HG02973 (cell line): Measurements from ENCODE around the gene CDKN1B.

Experiments
- ATAC-seq: cut with Tn5 transposase; IDR thresholded peaks from one replicate; pipeline ENCODE4 v1.9.1; 2021; ENCODE audit warnings: moderate library complexity; ENCODE audit not compliant: unreplicated experiment

Gene CDKN1B

DNA sequence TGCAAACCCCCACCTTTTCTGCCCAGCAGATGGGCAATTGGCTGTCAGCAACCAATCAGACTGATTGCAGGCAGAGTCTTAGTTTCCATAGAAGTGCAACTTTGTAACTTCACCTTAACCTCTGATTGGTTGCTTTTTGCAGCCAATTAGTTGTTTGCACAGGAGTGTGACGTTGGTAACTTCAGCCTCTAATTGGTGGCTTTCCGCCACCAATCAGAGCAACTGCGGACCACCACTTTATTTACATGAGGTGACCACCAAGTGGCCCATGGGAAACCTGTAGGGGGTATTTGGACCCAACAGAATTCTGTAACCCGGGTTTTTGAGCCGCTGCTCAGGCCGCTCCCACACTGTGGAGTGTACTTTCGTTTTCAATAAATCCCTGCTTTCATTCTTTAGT, 32.3 kb downstream of the CDKN1B start:
- ATAC-seq, result no peak

- ATAC-seq, result no peak
Measured at GRCh38 chr12:12755923-12756322, 38.8 kb downstream of the CDKN1B start.

GRCh38 chr12:12757121-12757520, 40.0 kb downstream of the CDKN1B start:
- ATAC-seq, result no peak

- ATAC-seq, result no peak
Measured at GRCh38 chr12:12759234-12759915, 42.2 kb downstream of the CDKN1B start.

DNA sequence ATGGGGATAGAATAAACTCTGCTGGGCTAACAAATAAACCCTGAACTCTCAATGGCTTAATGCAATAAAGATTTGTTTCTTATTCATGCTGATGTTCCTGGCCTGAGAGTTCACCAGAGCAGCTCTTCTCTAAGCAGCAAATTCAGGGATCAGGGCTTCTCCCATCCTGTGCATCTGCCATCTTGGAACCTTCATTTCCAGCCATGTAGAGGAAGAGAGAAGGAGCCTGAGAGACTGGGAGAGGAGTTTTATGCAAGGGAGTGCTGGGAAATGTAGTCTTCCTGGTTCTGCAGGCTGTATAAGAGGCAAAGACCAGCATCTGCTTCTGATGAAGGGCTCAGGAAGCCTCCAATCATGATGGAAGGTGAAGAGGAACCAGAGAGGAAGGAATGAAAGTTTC, 47.7 kb downstream of the CDKN1B start:
- no peak for ATAC-seq

- no peak for ATAC-seq
Measured at GRCh38 chr12:12770262-12770661, 53.1 kb downstream of the CDKN1B start.
